ENCODE measurements around the gene HTRA3. TPM values are rescaled to one million over a fixed set of nuclear protein-coding genes. Genes with fewer than 3 reads are reported as not detected.

HTRA3 gene
- total and polyA plus RNA-seq, 2 experiments from 2014 or later: 1.3 to 3.6 TPM

- no peak for TF ChIP-seq CTCF (conservative IDR thresholded peaks at IDR 0.05; ENCODE audit: low read depth in 2 of 2)
- TF ChIP-seq EZH2 (IDR thresholded peaks at IDR 0.05; ENCODE audit: low read depth, unreplicated experiment): no peak
- TF ChIP-seq ZNF114 (CRISPR knock-in tag; IDR thresholded peaks at IDR 0.05): no peak
- no peak for TF ChIP-seq ZNF462 (CRISPR knock-in tag; IDR thresholded peaks at IDR 0.05)
- no peak for TF ChIP-seq EZH2phosphoT487 (IDR thresholded peaks at IDR 0.05; ENCODE audit: unreplicated experiment)
- TF ChIP-seq STAT1 (IDR thresholded peaks at IDR 0.05; ENCODE audit: unreplicated experiment): no peak
- H4K20me1 ChIP-seq (replicated peaks; ENCODE audit: insufficient read depth): no peaks in the 10 kb centered on the region
- no peaks in the 10 kb centered on the region for H3K9me2 ChIP-seq (ENCODE audit: insufficient read depth)
- peaks cover 9% of the 10 kb centered on the region for H3K27me3 Mint-ChIP-seq (ENCODE audit: insufficient read depth, low read depth, poor library complexity)
- no peaks in the 10 kb centered on the region for H3K36me3 ChIP-seq (ENCODE audit: insufficient read depth)
- H3K27me3 ChIP-seq (ENCODE audit: insufficient read depth): no peaks in the 10 kb centered on the region
- no peak overlapping the region for H2AFZ ChIP-seq
- H3K27ac Mint-ChIP-seq: no peak overlapping the region
- H3K4me3 Mint-ChIP-seq: no peak overlapping the region
- H3K79me2 ChIP-seq (replicated peaks; ENCODE audit: insufficient read depth): no peaks in the 10 kb centered on the region
- H3K4me1 Mint-ChIP-seq: peaks cover 23% of the 10 kb centered on the region
- DNase-seq (ENCODE audit: low spot score): no peak
- no peaks in the 10 kb centered on the region for H3K36me3 Mint-ChIP-seq (ENCODE audit: low read depth)
- H3K4me2 ChIP-seq: no peak overlapping the region
- H3K9me3 Mint-ChIP-seq: no peaks in the 10 kb centered on the region
- ATAC-seq: no peak
- H3K27ac ChIP-seq (ENCODE audit: low read depth): no peak overlapping the region
- H3F3A ChIP-seq (replicated peaks; ENCODE audit: low read depth): no peaks in the 10 kb centered on the region
- H3K4me1 ChIP-seq (ENCODE audit: insufficient read depth): peaks cover 11% of the 10 kb centered on the region
- no peak overlapping the region for H3K4me3 ChIP-seq
These were observed 45.1 kb upstream of the HTRA3 start for GRCh38 chr4:8224267-8224974.
